RPMI7951 (cell line): ENCODE data around the gene FAM111A. TPM values are rescaled to one million over a fixed set of nuclear protein-coding genes. Genes with fewer than 3 reads are reported as not detected.

Source experiments
- DNase-seq: peaks from one replicate; pipeline ENCODE4 v3.0.0-alpha.2; 2012; ENCODE audit warnings: low read depth
- total RNA-seq: library from RNA; depleted of rRNA; stranded (reverse); fragments of >200 nt; shearing (Covaris generic); gene quantifications from 2 replicates; pipeline ENCODE4 v1.2.3, GENCODE V29; 2014

The FAM111A gene
- total RNA-seq, 1 experiment from 2014 or later: 118 TPM

GRCh38 chr11:59141673-59142460 is 789 bp upstream of the FAM111A start:
- DNase-seq: peak; percentile 31

GRCh38 chr11:59144096-59144495 is 1.4 kb downstream of the FAM111A start:
- no peak for DNase-seq

- DNase-seq: peak; percentile 88
Measured at GRCh38 chr11:59144579-59145345, 2.1 kb downstream of the FAM111A start.

GRCh38 chr11:59145534-59145933 is 2.9 kb downstream of the FAM111A start:
- peak; percentile 15 for DNase-seq

- DNase-seq: no peak
Measured at GRCh38 chr11:59151761-59152160, 9.1 kb downstream of the FAM111A start.

- no peak for DNase-seq
Measured at GRCh38 chr11:59152312-59152951, 9.8 kb downstream of the FAM111A start.

- no peak for DNase-seq
Measured at GRCh38 chr11:59154610-59155009, 12.0 kb downstream of the FAM111A start.

- DNase-seq: no peak
Measured at GRCh38 chr11:59157433-59157832, 14.8 kb downstream of the FAM111A start.

GRCh38 chr11:59158206-59159068 is 15.8 kb downstream of the FAM111A start:
- DNase-seq: peak; percentile 72

- DNase-seq: no peak
Measured at GRCh38 chr11:59164028-59164427, 21.4 kb downstream of the FAM111A start.

GRCh38 chr11:59171508-59172322 is 29.1 kb downstream of the FAM111A start, which contains the start of gene DTX4:
TSS of gene DTX4 (plus strand) at chr11:59172132. CDS start at chr11:59172596, 464 bp downstream.
- DNase-seq: peak; percentile 77

- DNase-seq: peak; percentile 7
Measured at GRCh38 chr11:59172345-59173079, 29.9 kb downstream of the FAM111A start.

- DNase-seq: peak; percentile 19
Measured at GRCh38 chr11:59173080-59173963, 30.7 kb downstream of the FAM111A start.

GRCh38 chr11:59173964-59174663 is 31.5 kb downstream of the FAM111A start:
- DNase-seq: peak; percentile 56

- peak; percentile 74 for DNase-seq
Measured at GRCh38 chr11:59174664-59175033, 32.0 kb downstream of the FAM111A start.

GRCh38 chr11:59175091-59175501 is 32.4 kb downstream of the FAM111A start:
- DNase-seq: peak; percentile 28

GRCh38 chr11:59176330-59176729 is 33.7 kb downstream of the FAM111A start:
- DNase-seq: no peak

- no peak for DNase-seq
Measured at GRCh38 chr11:59178402-59178801, 35.7 kb downstream of the FAM111A start.
